PC-3 (cell line): Measurements from ENCODE around the gene GBA3. TPM values are rescaled to one million over a fixed set of nuclear protein-coding genes. Genes with fewer than 3 reads are reported as not detected.

Experiments used
- ATAC-seq: fragments of 200-7000 bp; cut with Tn5 transposase; 2 replicates; pipeline ENCODE4 v1.9.1; 2020; ENCODE audit warnings: mild to moderate bottlenecking, moderate library complexity
- BruUV-seq: library from RNA; stranded (reverse); fragments of 400-500 nt; replicated peaks from 2 replicates; lab custom pipeline; 2021; lab: Mats Ljungman, UMichigan
- CTCF ChIA-PET: fragments of 300-600 bp; sonication (Branson Sonifier 250); formaldehyde crosslinking; loops from one replicate; lab custom pipeline; 2022; ENCODE audit warnings: antibody characterized with exemption; lab: Charles Lee
- POLR2A ChIA-PET: fragments of 300-600 bp; sonication (Branson Sonifier 250); formaldehyde crosslinking; loops from one replicate; lab custom pipeline; 2022; ENCODE audit warnings: antibody characterized with exemption; ENCODE audit not compliant: unreplicated experiment; lab: Charles Lee
- DNase-seq: peaks from one replicate; pipeline ENCODE4 v3.0.0-alpha.2; 2015
- H2AFZ ChIP-seq: fragments of 300-600 bp; sonication (generic); 2 replicates; pipeline ENCODE4 v1.6.0; 2016; ENCODE audit warnings: antibody characterized with exemption, low read length
- H3F3A ChIP-seq: fragments of 300-600 bp; sonication (generic); one replicate; pipeline ENCODE4 v1.6.0; 2017; ENCODE audit warnings: antibody characterized with exemption, low read length, control low read depth, mild to moderate bottlenecking; ENCODE audit not compliant: unreplicated experiment
- H3K27ac ChIP-seq: fragments of 300-600 bp; sonication (generic); 2 replicates; pipeline ENCODE4 v1.5.1; 2016; ENCODE audit warnings: mild to moderate bottlenecking, low read length
- H3K27me3 ChIP-seq: fragments of 300-600 bp; sonication (generic); 2 replicates; pipeline ENCODE4 v1.6.1; 2016; ENCODE audit warnings: low read length, mixed read lengths
- H3K36me3 ChIP-seq: fragments of 300-600 bp; sonication (generic); 2 replicates; pipeline ENCODE4 v1.6.1; 2016; ENCODE audit warnings: low read depth, mixed run types, low read length, mixed read lengths
- H3K4me1 ChIP-seq: fragments of 300-600 bp; sonication (generic); 2 replicates; pipeline ENCODE4 v1.5.1; 2016; ENCODE audit warnings: low read length; ENCODE audit not compliant: insufficient read depth
- H3K4me2 ChIP-seq: fragments of 300-600 bp; sonication (generic); 2 replicates; pipeline ENCODE4 v1.6.0; 2016; ENCODE audit warnings: low read length
- H3K4me3 ChIP-seq: fragments of 300-600 bp; sonication (generic); 2 replicates; pipeline ENCODE4 v1.5.1; 2016; ENCODE audit warnings: mild to moderate bottlenecking, low read length, mixed read lengths
- H3K79me2 ChIP-seq: fragments of 300-600 bp; sonication (generic); 2 replicates; pipeline ENCODE4 v1.6.1; 2017; ENCODE audit warnings: low read length, mixed read lengths
- H3K9ac ChIP-seq: fragments of 300-600 bp; sonication (generic); 2 replicates; pipeline ENCODE4 v1.6.0; 2016; ENCODE audit warnings: mild to moderate bottlenecking, low read length
- H3K9me2 ChIP-seq: fragments of 300-600 bp; sonication (generic); replicated peaks from 2 replicates; pipeline ENCODE4 v1.6.1; 2016; ENCODE audit warnings: mixed run types, low read length, mixed read lengths
- H3K9me3 ChIP-seq: fragments of 300-600 bp; sonication (generic); 2 replicates; pipeline ENCODE4 v1.6.1; 2016; ENCODE audit warnings: low read length, mixed read lengths
- H4K20me1 ChIP-seq: fragments of 300-600 bp; sonication (generic); 2 replicates; pipeline ENCODE4 v1.6.1; 2016; ENCODE audit warnings: low read length, mixed read lengths
- CTCF ChIP-seq: fragments of 300-600 bp; sonication (generic); conservative IDR thresholded peaks from 2 replicates; pipeline ENCODE4 v1.5.1; 2017; ENCODE audit warnings: antibody characterized with exemption, low read depth, mild to moderate bottlenecking, low read length
- EZH2 ChIP-seq: fragments of 300-600 bp; sonication (generic); IDR thresholded peaks from one replicate; pipeline ENCODE4 v1.6.1; 2017; ENCODE audit warnings: antibody characterized with exemption, mild to moderate bottlenecking, low read length; ENCODE audit not compliant: unreplicated experiment
- EZH2phosphoT487 ChIP-seq: fragments of 300-600 bp; sonication (generic); IDR thresholded peaks from 2 replicates; pipeline ENCODE4 v1.6.1; 2018; ENCODE audit warnings: mild to moderate bottlenecking, antibody characterized with exemption, low read length, borderline replicate concordance
- intact Hi-C: fragments of 100-400 bp; cut with micrococcal nuclease; formaldehyde crosslinking; loops from 2 replicates; pipeline ENCODE4 v1.9.0; 2023
- total RNA-seq: library from RNA; depleted of rRNA; stranded (reverse); fragments of >200 nt; gene quantifications from 2 replicates; pipeline ENCODE4 v1.2.3, GENCODE V29; 2014

Gene GBA3
- total RNA-seq, 1 experiment from 2014 or later = not detected

GRCh38 chr4:22648996-22649395, 43.7 kb upstream of the GBA3 start:
- peaks cover 30% of the 10 kb centered on the region for H3K27me3 ChIP-seq
- H3K9me2 ChIP-seq = no peaks in the 10 kb centered on the region
- no peak for DNase-seq
- intact Hi-C loops = no loop called here
- H3K9ac ChIP-seq = no peak overlapping the region
- no peak overlapping the region for H3K27ac ChIP-seq
- TF ChIP-seq EZH2phosphoT487 = no peak
- no peak for TF ChIP-seq CTCF
- TF ChIP-seq EZH2 = no peak
- no peaks in the 10 kb centered on the region for H4K20me1 ChIP-seq
- no peaks in the 10 kb centered on the region for H3K9me3 ChIP-seq
- POLR2A ChIA-PET = no interaction called here
- no peak overlapping the region for H2AFZ ChIP-seq
- H3K4me2 ChIP-seq = no peak overlapping the region
- BruUV-seq = no TSS peak
- no peaks in the 10 kb centered on the region for H3K36me3 ChIP-seq
- ATAC-seq = no peak
- no peaks in the 10 kb centered on the region for H3K4me1 ChIP-seq
- CTCF ChIA-PET = no interaction called here
- H3F3A ChIP-seq = no peaks in the 10 kb centered on the region
- no peak overlapping the region for H3K4me3 ChIP-seq
- no peaks in the 10 kb centered on the region for H3K79me2 ChIP-seq

- Histone ChIP-seq H3K36me3 (no peaks in the 10 kb centered on the region), H3K9me3 (no peaks in the 10 kb centered on the region), H3K79me2 (no peaks in the 10 kb centered on the region), H3K27me3 (peaks cover 12% of the 10 kb centered on the region; the same call in 1 of the 2 replicates), H3K4me2 (no peak overlapping the region), H3K9ac (no peak overlapping the region), H2AFZ (no peak overlapping the region), H3K27ac (no peak overlapping the region), H3K4me3 (no peak overlapping the region), H3F3A (no peaks in the 10 kb centered on the region), H3K9me2 (no peaks in the 10 kb centered on the region), H4K20me1 (no peaks in the 10 kb centered on the region), H3K4me1 (no peaks in the 10 kb centered on the region)
- POLR2A ChIA-PET = no interaction called here
- no peak for TF ChIP-seq EZH2
- no peak for TF ChIP-seq CTCF
- TF ChIP-seq EZH2phosphoT487 = no peak
- ATAC-seq (no peak), DNase-seq (no peak)
- no TSS peak for BruUV-seq
- CTCF ChIA-PET = no interaction called here
- intact Hi-C loops = no loop called here
Measured at GRCh38 chr4:22650771-22651170, 42.0 kb upstream of the GBA3 start.

- Histone ChIP-seq H3K36me3 (no peaks in the 10 kb centered on the region), H3K27me3 (peaks cover 5% of the 10 kb centered on the region; the same call in 1 of the 2 replicates), H3K4me1 (no peaks in the 10 kb centered on the region), H4K20me1 (no peaks in the 10 kb centered on the region), H3K9ac (no peak overlapping the region), H3K9me2 (no peaks in the 10 kb centered on the region), H3K79me2 (no peaks in the 10 kb centered on the region), H3F3A (no peaks in the 10 kb centered on the region), H3K27ac (no peak overlapping the region), H2AFZ (no peak overlapping the region), H3K4me2 (no peak overlapping the region), H3K9me3 (no peaks in the 10 kb centered on the region), H3K4me3 (no peak overlapping the region)
- intact Hi-C loops = no loop called here
- DNase-seq (no peak), ATAC-seq (no peak)
- ChIA-PET CTCF (no interaction called here), POLR2A (no interaction called here)
- BruUV-seq = no TSS peak
- TF ChIP-seq EZH2 = no peak
- no peak for TF ChIP-seq EZH2phosphoT487
Measured at GRCh38 chr4:22653752-22654151, 39.0 kb upstream of the GBA3 start.
